Measurements from ENCODE around the gene KCNN3.
A peak's percentile ranks its signal among the peaks of the same experiment; 100 is the strongest.

Gene KCNN3

GRCh38 chr1:154878371-154879037 is 8.4 kb upstream of the KCNN3 start:
- DNase-seq = peak; percentile 74

DNA sequence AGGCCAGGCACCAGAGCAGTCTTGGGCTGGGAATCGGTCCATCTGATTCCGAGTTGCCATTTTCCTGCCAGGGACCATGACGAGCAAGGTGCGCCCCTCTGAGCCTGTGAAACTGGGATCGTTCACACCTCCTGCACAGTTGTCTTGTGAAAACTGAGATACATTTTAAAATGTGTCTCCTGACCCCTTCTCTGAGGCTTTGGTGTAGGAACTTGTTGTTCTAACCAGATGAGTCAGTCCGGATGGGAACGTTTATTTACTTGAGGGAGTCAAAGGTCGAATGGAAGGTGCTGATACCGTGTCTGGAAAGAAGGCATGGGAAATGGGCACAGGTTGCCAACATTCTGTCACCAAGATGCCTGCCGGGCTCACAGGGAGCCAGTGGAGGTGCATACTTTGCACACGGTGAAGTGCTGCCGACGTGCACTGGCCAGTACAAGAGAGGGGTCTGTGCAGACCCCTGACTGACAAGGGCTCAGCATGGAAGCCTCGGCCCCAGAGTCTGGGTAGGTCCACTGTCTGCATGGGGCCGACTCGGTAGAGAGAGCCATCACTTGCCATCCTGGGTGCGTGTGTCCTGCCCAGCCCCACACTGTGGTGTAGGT is 7.4 kb upstream of the KCNN3 start:
- no peak for DNase-seq

DNA sequence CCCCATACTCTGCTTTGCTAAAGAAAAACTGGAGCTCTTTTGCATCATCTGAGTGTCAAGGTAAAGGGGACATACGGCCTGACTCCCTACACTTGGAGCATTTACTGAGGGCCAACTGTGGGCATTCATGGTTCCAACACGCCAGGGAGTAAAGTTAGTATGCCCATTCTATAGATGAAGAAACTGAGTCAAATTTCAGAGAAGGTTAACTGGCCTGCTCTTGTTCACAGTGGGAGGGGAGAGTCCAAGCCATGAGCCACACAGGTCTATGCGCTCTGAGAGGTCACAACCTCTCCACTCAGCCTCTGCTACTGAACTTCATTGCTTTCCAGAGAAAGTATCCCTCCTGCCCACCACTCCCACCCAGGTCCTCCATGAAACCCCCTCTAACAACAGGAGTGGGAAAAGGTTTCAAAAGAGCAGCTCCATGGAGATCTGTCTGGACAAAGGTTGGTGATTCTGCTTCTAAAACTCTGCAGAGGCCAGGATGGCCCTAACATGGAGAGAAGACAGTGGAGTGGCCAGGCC is 6.8 kb upstream of the KCNN3 start:
- DNase-seq = no peak

GRCh38 chr1:154874465-154874864 is 4.4 kb upstream of the KCNN3 start:
- no peak for DNase-seq

DNA sequence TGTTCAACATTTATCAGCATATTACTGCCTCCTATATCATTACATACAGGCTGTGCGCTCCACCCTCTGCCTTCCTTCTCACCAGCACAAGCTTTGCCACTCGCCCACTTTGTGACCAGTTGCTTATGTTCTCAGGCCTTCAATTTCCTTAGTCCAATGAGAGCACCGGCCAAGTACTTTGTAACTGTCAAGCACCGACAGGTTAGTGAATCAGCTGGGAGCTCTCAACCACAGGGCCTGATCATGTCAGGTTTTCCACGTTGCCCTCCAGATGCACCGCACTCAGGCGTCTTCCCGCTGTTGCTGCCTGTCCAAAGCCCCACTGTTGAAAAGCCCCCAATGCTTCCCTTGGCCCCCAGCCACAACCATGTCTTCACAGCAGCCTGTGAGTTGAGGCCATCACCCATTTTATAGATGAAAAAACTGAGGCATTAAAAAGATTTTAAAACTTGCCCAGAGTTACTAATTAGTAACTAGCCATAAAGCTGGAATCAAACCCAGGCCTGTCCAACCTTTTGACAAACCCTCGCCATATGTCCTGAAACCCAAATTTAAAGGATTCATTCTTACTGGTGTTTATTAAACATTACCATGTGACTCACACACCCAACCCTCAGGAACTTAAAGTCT is 3.4 kb upstream of the KCNN3 start:
- no peak for DNase-seq

DNA sequence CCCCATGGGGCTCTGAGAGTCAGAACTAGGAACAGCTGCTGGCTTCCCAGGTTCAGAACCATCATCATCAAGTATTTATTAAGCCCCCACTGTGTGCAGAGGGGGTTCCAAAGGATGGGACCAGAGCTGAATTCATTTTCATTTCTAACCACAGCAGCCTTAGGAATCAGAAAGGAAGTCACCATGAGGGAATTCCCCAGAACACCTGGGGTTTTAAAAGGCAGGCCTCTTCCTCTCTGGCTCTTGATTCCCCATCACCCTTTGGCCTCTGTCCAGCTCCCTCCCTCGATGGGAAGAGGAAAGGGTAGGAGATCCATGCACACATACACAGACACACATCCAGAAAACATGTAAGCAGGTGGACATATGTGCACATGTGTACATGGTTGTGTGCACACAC is 1.3 kb upstream of the KCNN3 start:
- no peak for DNase-seq

DNA sequence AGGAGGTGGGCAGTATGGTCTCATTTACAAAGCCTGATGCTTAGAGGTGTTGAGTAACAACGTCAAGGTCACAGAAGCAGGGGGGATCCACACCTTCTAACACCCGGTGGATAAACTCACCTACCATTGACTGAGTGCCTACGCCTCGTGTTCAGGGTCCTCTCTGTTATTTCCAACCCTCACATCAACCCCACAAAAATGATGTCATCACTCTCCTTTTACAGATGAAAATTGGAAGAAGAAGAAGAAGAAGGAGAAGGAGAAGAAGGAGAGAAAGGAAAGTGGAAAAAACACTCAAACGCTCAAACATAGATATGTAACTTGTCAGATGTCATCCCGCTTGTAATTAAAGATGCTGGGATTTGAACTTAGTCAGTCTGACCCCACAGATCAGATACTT is 653 bp upstream of the KCNN3 start:
- no peak for DNase-seq

DNA sequence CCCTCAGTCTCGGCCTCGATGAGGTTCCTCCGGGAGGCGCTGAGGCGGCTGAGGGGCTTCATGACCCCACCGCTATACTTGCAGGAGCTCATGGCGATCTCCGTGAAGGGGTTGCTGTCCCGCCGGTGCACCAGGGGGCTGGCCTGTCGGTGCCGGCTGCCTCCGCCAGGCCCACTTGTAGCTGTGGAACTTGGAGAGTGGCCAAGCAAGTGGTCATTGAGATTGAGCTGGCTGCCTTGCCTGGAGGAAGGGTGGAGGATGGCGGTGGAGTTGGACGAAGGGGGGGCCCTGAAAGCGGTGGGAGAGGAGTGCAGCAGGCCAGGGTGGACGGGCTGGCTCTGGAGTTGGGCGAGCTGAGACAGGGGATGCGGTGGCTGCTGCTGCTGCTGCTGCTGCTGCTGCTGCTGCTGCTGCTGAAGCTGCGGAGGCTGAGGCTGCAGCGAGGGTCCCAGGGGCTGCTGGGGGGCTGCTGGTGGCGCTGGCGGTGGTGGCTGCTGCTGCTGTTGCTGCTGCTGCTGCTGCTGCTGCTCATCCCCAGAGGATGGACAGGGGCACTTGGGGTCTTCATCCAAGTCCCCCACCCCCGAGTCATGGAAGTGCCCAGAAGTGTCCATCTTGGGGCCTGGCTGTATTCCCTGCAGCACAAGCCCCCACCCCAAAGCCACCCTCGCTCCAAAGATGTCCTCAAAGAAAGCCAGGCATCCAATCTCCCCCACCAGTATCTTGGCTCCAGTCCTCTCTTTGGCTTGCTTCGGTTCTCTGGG is 548 bp downstream of the KCNN3 start:
- no peak for DNase-seq

GRCh38 chr1:154867841-154868605 is 2.1 kb downstream of the KCNN3 start:
- no peak for DNase-seq

GRCh38 chr1:154867064-154867825 is 2.8 kb downstream of the KCNN3 start:
- no peak for DNase-seq

GRCh38 chr1:154866257-154867063 is 3.6 kb downstream of the KCNN3 start:
- no peak for DNase-seq

DNA sequence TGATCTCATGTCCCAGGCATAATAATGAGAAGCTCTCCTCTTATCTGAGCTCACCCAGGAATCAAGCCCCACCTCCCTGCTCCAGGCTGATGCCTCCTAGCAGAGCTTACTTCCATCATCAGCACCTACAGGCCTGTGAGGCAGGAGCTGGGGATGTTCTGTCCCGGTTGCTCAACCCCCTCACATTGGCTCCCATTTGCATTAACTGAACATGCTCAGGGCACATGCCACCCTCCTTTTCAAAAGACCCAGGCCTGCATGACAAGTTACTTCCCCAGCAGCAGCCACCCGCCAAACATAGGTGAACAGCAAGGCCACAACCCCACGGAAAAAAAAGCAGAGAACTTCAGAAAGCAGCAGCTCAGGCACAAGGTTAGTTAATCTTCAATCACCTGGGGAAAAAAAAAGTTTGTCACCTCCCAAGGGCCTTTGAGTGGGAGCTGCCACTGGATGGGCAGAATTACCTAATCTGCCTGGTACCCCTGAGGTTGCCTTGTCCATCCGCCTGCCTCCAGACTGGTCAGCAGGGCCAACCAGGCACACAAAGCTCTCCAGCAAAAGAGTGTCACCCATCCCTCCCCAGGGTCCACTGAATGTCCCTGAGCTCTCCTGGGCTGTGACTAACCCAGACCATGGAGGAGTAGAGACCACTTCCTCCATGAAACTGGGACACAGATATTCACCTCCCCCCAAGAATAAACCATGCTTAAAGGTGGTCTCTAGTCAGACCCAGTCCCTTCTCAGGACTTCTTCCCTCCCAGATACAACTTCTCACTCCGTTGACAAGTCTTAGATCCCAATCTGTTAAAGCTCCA is 4.4 kb downstream of the KCNN3 start:
- no peak for DNase-seq

DNA sequence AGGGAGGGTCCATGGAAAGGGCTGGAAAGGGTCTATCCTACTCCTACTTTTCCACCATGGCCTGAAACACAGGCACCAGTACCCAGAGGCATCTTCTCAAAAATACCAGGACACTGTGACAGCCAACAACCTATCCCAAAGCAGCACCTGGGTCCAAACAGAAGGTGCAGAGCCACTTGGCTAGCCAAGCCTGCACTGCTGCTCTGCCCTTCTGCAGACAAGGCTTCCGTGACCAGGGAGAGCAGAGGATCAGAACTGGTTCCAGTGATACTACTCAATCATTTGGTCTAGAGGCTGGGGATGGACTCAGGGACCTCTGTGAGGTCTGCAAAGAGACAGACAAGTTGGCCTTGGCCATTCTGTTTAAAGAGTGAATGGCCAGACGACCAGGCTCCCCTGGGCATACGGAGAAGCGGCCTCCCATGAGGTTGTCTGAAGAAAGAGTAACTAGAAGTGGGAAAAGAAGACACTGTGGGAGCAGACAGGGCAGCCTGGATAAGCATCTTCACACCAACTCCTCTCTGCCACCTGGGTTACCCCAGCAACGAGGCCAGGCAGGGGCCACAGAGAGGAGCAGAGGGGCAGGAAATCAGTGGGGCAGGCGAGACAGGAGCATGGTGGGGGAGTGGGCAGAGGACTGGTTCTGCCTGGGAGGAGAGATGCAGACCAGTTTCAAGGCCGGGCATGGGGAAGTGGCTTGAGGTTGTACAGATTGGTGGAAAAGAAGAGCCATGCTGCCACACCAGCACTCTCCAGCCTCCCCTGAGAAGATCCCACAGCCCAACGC is 5.7 kb downstream of the KCNN3 start:
- no peak for DNase-seq

- DNase-seq = peak; percentile 26
Measured at GRCh38 chr1:154863315-154864174, 6.5 kb downstream of the KCNN3 start.

DNA sequence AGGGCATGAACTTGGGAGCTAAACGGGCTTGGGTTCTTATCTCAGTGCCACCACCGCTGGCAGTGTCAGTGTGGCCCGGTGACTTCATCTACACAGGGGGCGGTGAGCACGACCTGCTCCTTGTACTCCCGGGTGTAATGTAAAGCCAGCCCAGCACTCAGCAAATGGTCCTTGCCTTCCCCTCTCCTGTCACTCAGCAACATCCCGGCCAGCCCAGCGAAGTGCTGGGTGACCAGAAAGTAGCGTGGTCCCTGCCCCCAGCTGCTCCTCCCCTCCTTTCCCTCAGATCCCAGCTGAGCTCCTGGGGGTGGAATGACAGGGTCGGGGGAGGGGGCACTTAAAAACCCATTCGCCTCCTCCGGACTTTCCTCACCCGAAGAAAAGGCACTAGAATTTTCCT is 7.2 kb downstream of the KCNN3 start:
- no peak for DNase-seq

- no peak for DNase-seq
Measured at GRCh38 chr1:154861607-154862094, 8.4 kb downstream of the KCNN3 start.

DNA sequence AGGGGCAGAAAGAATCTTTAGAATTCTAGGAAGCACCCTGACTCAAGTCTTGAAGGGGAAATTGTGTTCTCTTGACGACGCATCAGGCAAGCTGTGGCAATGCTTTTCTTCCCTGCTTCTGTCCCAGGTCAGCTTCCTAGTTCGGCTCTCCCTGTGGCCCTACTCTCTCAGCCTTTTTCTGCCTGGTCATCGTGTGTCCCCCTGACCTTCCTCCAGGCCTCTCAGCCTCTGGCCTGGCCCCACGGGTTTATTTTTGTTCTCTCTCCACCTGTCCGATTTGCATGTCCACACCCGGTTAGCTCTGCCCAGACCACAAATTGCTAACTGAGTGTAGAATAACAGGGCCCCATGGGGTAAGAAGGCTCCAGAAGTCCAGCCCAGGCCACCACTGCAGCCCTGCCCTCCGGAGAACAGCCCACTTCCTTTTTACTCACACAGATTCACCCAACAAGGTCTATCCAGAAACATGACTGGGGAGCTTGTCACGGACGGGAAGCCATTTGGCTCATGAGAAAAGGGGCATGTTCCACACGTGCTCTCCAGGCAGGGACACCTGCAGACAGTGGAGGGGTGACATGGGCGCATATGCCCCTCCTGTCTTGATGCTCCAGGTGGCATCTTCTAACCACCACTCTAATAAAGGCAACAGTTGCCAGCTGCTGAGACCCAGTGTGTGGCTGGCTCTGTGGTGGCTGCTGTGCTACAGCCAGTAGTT is 9.8 kb downstream of the KCNN3 start:
- DNase-seq = no peak

Measured in activated naive CD4-positive, alpha-beta T cell treated with anti-CD3 and anti-CD28 coated beads, Interleukin-2, amount 50 U/mL, for 16 hours (primary cell).